Measurements from ENCODE around the gene FEV.

The FEV gene

DNA sequence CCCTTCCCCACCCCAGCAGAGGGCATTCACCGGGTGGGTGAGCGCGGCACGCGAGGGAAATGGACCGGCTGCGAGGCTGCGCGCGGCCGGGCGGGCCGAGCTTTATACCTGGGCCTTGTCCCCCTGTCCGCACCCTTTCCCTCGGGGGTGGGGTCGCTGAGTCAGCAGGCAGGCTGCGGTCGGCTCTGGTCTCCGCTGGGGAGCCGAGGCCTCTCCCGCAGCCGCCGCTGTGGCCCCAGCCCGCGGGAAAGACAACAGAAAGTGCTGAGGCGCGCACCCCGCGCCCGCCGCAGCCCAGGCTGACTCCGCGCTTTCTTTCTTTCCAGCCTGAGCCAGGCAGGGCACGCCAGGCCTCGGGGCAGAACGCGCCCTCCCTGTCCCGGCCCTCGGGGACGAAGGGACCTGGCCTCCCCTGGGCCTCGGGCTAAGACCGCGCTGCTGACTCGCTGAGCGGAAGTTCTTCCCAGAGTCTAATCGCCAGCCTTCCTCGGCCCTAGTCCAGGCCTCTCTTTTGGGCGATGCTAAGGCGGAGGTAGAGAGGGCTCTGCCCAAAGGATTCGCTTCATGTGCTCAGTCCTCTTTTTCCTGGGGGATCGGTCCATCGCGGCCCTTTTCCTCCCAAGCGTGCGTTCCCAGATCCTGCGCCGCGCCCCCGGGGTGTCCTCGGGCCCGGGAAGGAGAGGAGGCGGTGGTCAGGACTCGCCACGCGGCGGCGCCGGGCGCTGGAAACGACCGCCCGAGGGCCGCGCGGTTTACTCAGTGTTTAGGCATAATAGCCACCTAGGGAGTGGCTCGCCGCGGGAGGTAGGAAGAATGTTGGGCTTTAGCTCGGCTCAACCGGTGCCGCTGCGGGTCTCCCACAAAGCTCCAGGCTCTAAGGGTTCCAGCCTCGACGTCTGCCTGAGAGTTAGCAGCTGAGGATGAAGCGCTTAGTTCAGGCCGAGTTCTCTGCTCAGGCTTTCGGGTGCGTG is 8.6 kb upstream of the FEV start, which contains the start of gene CRYBA2:
CRYBA2 (minus strand) TSS at position 78 of the 971 bp plus-strand sequence. CDS start 246 bp downstream, outside the sequence.
- no peak for DNase-seq (ENCODE audit: low read depth in 2 of 3, low spot score in 2 of 3)

DNA sequence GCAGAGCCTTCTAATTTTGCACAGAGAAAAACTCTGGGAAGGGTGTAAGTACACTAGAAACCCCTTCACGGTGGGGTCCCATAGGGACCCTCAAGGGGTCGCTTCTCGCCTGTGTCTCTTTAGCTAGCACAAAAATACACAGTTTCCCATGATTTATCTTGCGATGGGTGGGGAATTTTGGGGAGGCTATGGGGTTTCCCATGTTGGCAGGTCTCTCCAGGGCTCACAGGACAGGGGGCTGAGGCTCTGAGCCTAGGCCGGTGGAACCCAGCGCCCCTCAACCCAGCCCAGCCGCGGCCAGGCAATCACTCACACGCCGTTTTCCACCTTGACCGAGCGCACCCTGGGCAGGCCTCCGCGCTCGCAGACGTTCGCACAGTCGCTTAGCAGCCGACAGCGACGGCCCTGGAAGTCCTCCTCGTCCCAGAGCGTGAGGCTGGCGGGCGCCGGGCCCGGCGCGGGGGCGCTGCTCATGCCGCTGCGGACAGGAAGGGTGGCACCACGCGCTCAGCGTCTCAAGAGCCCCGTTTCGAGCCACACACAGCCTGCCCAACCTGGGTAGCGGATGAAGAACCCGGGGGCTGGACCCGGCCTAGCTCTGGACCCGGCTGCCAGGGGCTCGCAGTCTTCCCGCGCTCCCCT is 7.8 kb upstream of the FEV start:
- no peak for DNase-seq (ENCODE audit: low read depth in 2 of 3, low spot score in 2 of 3)

DNA sequence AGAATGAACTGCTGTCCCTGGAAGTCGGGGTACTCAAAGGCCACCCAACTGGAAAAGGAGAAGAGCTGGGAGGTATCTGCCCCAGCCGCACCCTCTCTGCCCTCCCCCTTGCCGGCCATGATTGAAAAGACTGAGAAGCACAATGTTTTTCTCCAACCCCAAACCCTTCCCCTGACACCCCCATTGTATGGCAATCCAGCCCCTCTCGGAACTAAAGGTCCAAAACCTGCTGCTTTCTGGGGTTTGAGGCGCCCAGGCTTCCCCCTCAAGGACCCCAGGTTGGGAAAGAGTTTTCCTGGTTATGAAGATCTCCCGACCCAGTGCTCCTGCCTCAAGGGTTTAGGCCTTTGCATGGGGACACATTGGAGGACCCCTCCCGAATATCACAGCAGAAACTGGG is 7.2 kb upstream of the FEV start:
- no peak for DNase-seq (ENCODE audit: low read depth in 2 of 3, low spot score in 2 of 3)

DNA sequence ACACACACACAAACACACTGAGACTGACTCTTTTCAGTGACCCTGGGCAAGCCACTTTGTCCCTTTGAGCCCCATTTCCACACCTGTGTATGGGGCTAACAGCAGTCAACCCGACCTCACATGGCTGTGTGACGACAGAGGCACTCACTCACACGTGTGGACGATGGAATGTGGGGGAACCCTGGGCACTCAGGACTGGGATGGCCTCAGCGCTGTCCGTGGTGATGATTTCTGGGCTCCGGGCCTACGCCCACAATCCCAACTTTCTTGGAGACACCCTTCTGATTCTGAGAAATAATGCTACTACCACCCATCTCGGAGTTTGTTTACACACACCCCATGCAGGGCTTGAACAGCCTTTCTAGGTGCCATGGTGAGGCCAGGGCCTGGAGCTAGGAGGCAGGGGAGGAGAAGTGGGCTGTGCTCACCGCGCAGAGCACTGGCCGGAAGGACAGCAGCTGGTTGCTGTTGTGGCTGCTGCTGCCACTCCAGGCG is 6.7 kb upstream of the FEV start:
- DNase-seq (ENCODE audit: low read depth in 2 of 3, low spot score in 2 of 3): no peak

DNA sequence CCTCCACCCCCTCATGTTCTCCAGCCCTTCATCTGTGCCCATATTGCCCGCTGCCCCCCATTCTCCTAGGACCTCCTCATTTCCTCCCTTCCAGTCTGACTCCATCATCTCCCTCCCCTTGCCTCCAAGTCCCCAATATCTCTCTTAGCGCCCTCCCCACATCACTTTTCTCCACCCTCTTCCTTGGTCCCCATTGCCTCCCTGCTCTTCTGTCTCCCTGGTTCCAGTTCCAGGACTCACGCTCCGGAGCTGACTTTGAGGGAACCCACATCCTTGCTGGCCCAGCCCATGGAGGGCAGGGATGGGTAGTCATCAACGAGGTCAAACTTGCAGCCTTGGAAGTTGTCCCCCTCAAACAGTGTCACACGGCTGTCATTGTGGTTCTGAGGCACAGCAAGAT is 5.6 kb upstream of the FEV start:
- DNase-seq (ENCODE audit: low read depth in 2 of 3, low spot score in 2 of 3): no peak

DNA sequence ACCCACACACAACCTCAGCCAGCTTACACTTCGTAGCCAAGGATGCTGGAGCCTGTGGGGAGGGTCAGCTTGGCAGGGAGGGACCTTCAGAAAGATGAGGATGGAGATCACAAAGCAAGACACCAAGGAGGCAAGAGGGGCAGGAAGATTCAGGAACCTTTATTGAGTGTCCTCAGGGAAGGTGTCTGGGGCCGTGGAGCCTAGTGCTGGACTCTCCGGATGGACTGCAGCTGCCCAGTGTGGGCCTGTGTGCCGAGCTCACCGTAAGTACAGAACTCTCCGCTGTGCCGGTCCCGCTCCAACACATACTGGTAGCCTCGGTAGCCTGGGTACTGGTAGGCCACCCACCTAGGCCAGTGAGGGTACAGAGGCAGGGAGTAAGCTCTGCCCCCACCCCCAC is 5.1 kb upstream of the FEV start:
- DNase-seq (ENCODE audit: low read depth in 2 of 3, low spot score in 2 of 3): no peak

DNA sequence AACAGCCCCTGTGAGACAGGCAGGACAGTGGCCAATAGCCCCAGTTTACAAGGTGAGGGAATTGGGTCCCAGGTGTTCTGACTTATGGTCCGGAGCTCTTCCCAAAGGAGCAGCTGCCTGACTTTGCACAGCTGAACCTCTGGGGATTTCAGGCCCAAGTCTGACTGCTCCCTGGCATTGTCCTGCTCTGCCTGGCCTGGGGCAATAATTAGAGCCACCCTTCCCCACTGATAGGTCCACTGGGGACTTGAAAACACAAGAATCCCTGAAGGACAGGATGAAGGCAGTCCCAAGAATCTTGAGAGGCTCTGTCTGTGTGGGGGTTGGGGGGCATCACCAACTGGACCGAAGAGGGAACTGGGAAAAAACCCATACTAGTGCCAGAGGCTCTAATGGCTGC is 3.7 kb upstream of the FEV start:
- no peak for DNase-seq (ENCODE audit: low read depth in 2 of 3, low spot score in 2 of 3)

DNA sequence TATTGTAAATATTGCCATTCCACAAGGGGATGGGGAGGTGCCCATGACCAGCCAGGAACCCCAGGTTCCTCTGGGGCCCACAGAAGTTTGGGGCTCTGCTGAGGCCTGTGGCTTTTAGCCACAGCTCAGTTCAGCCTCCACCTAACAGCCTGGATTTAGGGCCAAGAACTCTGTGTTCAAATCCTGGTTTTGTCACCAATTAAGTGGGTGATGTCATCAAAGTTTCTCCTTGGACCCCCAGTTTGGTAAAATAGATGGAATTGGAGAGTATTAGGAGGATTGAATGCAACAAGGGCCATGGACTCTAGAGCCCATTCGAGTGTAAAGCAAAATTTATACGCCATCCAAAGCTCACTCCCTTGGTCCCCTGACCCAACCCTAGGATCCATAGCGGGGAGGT is 3.2 kb upstream of the FEV start:
- no peak for DNase-seq (ENCODE audit: low read depth in 2 of 3, low spot score in 2 of 3)

DNA sequence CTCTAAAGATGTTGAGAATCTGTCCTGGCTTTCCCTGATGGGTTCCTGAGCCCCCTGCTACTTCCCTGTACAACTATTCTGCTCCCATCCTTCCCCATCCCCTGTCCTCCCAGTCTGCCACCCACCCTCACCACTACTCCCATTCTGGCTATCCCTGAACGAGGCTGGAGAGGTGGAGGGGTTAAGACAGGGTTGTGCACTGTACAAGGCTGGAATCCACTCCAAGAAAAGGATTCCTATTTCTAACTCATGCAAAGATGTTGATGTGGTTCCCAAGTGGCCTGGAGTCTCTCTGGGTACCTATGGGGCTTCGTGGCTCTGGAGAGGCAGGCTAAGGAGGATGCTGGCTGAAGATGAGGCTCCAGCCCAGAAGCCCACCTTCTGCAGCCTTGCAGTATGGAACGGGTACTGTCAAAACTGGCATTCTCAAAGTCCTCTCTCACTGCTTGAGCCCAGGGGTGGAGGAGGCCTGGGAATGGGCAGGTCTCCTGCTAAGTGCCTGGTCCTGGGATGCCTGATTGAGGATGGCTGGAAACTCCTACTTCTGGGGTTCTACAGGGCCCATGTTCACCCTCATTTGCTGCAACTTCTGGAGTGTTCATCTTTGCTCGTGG is 1.3 kb upstream of the FEV start:
- DNase-seq (ENCODE audit: low read depth in 2 of 3, low spot score in 2 of 3): no peak

DNA sequence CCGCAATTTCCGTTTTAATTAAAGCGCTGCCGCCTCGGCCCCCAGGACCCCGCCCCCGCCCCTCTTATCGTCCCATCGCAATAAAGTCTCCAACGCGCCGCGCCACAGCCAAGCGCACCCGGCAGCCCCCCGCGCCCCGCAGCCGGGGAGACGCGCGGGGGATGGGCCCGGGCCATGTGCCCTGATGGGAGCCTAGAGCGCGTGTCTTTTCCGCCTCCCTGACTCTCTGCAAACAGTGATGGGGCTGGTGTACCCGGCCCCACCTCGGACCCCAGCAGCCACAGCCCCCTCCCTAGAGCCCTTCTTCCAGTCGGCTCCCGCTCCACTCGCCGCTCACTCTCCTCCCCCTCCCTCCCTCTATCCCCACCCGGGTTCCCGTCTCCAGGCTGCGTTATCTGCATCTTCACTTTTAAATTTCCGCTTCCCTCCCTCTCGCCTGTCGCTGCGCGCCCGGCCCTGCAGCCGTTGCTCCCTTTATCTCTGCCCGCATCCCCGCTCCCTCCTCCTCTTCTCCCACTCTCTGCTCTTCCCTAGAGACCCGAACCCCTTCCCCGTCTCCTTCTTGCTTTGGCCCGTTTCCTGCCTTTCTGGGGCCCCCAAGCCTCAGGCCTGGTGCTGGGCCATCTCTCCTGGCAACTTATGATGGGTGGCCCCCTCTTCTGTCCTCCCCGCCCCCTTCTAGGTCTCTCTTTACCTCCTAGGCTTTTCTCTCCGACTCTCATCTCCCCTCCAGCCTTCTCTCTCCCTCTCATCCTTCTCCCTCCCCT is 524 bp upstream of the FEV start:
- no peak for DNase-seq (ENCODE audit: low read depth in 2 of 3, low spot score in 2 of 3)

DNA sequence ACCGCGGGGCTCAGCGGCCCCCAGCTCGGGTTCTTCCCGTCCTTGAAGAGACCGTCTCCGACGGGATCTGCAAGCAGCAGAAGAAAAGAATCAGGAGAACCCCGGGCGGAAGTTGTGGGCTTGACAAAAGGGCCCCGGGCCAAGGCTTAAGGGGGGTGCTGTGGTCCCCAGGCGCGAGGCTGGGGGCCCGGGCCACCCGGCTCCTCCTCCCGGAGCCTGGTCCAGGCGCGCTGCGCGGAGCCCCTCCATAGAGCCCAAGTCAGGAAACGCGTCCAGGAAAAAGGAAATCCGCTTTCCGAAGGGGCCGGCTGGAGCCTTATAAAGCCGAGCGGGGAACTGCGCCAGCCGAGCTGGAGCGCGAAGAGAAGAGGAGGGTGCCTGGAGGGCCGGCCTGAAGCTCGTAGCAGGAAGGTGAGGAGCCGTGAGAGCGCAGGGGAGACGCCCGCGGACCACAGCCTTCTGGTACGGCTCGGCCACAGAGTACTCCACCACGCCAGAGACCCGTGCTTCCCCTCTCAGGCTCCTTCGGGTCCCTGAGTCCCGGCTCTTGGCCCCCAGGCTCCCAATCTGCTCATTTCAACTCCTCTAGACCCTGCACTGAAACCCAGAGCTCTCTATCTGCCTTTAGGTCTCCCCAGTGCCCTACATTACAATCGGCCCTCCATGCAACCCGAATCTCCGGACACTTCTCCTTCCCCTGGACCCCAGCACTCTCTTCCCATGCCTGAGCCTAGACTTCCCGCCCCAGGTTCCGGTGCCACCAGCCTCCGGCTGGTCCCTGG is 554 bp downstream of the FEV start:
- no peak for DNase-seq (ENCODE audit: low read depth in 2 of 3, low spot score in 2 of 3)

DNA sequence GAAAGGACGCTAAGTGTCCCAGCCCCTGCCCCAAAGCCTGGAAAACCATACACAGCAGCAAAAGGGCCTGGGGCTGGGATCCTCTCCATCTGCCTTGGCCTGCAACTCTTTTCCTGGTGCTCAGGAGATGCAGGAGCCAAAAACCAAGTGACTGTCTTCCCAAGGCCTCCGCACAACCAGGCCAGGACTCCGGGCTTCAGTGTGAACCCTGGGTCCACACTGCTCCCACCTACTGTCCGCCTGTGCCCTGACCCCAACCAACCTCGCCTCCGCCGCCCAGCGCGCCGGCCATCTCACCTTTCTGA is 1.1 kb downstream of the FEV start:
- DNase-seq (ENCODE audit: low read depth in 2 of 3, low spot score in 2 of 3): no peak

DNA sequence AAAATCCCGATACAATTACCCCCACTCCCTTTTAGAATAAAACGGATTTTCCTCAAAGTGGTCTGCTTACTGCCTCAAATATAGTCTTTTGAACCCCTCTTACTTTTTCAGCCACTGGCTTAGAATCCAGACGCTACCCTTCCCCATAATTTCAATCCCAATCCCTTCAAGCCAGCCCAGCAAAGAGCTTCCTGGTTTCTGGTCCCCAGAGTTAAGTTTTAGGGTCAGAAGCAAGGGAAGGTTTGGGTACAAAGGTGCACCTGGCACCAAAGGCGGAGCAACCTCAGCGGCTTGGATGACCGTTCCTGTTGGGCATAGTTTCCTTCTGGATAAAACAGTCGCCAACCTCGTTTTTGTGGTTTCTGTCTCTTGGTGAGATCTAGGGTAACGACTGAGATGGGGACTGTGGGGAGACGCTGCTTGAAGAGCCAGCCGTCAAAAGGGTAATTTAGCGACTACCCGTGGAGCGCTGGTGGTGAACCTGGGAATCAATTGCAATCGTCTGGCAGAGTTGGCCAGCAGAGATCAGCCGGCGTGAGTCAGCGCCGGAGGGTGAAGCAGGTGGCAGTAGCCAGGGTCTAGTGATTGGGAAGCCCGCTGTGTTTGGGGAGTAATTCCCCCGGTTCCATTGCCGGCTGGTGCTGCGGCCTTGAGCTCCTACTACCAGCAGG is 1.6 kb downstream of the FEV start:
- no peak for DNase-seq (ENCODE audit: low read depth in 2 of 3, low spot score in 2 of 3)

DNA sequence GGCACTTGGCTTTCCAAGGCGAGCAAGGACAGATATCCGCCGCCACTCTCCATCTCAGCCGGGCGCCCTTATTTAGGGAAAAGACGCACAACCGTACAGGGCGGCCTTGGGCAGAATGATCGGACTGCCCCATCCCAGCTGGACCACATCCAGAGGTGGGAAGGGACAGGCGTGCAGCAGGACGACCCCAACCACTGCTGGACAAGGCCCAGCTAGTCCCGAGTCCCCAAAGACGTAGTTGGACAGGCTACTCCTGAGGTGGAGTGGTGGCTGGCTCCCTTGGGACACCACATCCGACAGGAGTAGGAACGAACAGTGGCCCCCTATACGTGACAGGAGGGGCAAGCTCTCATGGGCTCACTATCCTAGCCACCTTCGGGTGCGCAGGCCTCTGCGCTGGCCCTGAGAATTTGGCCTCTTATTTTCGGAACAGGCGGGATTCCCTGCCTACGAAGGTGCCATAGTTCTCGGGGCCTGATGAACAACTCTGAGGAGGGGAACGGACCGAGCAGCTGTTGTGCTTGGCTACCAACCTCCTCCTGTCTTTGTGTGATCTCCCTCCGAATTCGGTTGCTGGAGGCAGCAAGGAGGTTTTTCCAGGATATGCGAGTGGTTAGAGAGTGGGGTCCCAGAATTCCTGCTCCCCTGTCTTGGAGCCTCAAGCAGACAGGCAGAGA is 2.3 kb downstream of the FEV start:
- no peak for DNase-seq (ENCODE audit: low read depth in 2 of 3, low spot score in 2 of 3)

DNA sequence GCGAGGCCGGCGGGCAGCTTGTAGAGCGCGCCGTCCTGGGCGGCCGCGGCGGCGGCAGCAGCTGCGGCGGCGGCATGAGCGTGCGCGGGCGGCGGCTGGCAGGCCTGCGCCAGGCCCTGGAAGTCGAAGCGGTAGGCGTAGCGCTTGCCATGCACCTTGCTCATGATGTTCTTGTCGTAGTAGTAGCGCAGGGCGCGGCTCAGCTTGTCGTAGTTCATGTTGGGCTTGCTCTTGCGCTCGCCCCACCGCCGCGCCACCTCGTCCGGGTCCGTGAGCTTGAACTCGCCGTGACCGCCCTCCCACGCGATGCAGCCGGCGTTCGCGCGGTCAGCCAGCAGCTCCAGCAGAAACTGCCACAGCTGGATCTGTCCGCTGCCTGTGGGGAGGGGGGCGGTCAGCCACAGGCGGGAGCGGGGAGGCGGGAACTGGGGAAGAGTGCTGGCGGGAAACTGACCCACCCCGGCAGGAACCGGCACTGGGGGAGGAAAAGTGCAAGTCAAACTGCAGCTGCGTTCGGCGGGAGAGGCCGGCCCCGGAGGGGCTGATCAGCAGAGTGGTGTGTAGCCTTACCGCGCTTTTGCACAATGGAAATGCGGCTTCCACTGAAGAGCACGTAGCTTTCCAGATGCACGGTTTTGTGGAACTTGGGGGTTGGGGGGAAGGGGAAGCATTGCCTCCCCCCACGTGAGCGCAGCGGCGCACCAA is 3.0 kb downstream of the FEV start:
- DNase-seq (ENCODE audit: low read depth in 2 of 3, low spot score in 2 of 3): no peak

DNA sequence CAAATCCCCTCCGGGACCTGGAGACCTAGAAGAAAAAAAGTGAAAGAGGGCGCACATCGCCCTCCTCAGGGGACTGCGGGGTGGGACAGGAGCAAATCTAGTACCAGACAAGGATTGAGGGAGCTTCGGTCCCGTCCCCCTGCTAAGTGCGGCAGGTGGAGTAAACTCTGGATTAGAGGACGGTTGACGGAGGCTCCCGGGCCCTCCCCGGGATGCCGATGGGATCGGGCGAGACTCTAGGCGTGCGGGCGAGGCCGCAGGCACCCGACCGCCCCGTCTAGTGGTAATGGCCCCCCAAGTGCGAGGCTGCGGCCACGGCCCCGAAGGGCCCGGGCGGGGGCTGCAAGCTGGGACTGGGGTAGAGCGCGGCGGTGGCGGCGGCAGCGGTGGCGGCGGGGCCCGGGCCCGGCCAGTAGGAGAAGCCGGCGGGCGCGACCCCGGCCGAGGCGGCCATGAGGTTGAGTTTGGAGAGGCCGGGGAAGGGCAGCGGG is 3.5 kb downstream of the FEV start:
- no peak for DNase-seq (ENCODE audit: low read depth in 2 of 3, low spot score in 2 of 3)

DNA sequence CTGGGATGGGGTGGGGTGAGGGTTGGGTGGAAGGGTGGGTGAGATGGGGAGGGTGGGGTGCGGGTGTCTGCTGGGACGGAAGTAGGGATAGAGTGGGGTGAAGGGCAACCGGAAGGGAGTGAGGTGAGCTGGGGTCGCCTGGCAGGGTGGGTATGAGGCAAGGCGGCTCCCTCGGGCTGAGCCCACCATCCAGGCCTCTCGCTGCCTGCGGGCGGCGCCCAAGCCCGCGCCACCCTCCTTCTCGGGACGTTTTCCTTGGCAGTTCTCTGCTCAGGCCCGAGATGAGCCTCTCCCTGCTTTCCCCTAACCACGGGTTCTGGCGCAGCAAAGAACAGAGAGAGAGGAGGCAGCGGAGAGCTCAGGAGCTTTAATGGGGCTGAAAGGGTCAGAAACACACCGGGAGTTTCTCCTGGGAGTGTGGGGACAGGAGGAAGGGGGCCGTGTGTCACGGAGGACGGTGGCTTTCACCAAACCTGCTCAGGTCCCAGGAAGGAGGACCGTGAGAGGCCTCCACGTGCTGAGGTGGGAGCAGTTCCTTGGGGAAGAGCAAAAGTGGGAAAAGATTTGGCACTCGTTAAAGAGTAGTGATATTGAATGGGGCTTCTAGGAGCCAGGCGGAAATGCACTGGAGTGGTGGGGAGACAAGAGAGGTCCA is 4.1 kb downstream of the FEV start:
- no peak for DNase-seq (ENCODE audit: low read depth in 2 of 3, low spot score in 2 of 3)

Measured in activated CD8-positive, alpha-beta memory T cell treated with anti-CD3 and anti-CD28 coated beads for 48 hours (primary cell).